Endothelial cell of umbilical vein (primary cell): ENCODE data around the gene EP400. TPM values are rescaled to one million over a fixed set of nuclear protein-coding genes. Genes with fewer than 3 reads are reported as not detected.

Experiments used
- BruUV-seq: library from RNA; stranded (reverse); fragments of 400-500 nt; replicated peaks from 2 replicates; lab custom pipeline; 2021; lab: Mats Ljungman, UMichigan
- CTCF ChIA-PET: fragments of 300-600, 350-600 bp; sonication (Branson Sonifier 250); formaldehyde crosslinking; loops from one replicate; lab custom pipeline; 2021; ENCODE audit warnings: antibody characterized with exemption, inconsistent platforms; lab: Charles Lee
- POLR2A ChIA-PET: fragments of 300-600, 350-600 bp; sonication (Branson Sonifier 250); formaldehyde crosslinking; loops from one replicate; lab custom pipeline; 2021; ENCODE audit warnings: antibody characterized with exemption, inconsistent platforms; lab: Charles Lee
- DNase-seq: peaks from one replicate; pipeline ENCODE4 v3.0.0-alpha.2; 2011; ENCODE audit warnings: low read depth, low spot score
- FAIRE-seq: peaks from 2 replicates; lab custom pipeline; 2011; peaks lifted over from hg19 to GRCh38; lab: Jason Lieb, UNC
- H2AFZ ChIP-seq: 2 replicates; pipeline ENCODE4 v1.6.0; 2012; ENCODE audit warnings: low read depth, low read length, control low read depth, inconsistent platforms
- H3K27ac ChIP-seq: 2 replicates; pipeline ENCODE4 v1.5.1; 2011; ENCODE audit warnings: low read depth, mild to moderate bottlenecking, control low read depth, low read length, moderate library complexity; ENCODE audit not compliant: insufficient read depth
- H3K27me3 ChIP-seq, 2 experiments: 2 replicates each; pipeline versions ENCODE4 v1.6.0 to v1.6.1; 2011; ENCODE audit warnings: low read length in 2 of 2, mixed read lengths in 1 of 2; ENCODE audit not compliant: control insufficient read depth in 2 of 2, insufficient read depth in 2 of 2
- H3K36me3 ChIP-seq, 2 experiments: 2 replicates in 1 of 2; 3 replicates in 1 of 2; pipeline ENCODE4 v1.5.1; 2011; ENCODE audit warnings: low read length in 2 of 2, mild to moderate bottlenecking in 1 of 2, moderate library complexity in 1 of 2; ENCODE audit not compliant: control insufficient read depth in 2 of 2, insufficient read depth in 2 of 2; ENCODE audit errors: extremely low read depth in 1 of 2
- H3K4me1 ChIP-seq: 3 replicates; pipeline ENCODE4 v1.5.1; 2011; ENCODE audit warnings: mild to moderate bottlenecking, low read length; ENCODE audit not compliant: control insufficient read depth, insufficient read depth; ENCODE audit errors: extremely low read depth
- H3K4me2 ChIP-seq: 2 replicates; pipeline ENCODE4 v1.6.1; 2011; ENCODE audit warnings: low read length, control low read depth, mixed read lengths; ENCODE audit not compliant: insufficient read depth
- H3K4me3 ChIP-seq, 3 experiments: fragments of 200-600 bp in 1 of 3; sonication (generic), shearing (Covaris generic) in 1 of 3; replicated peaks in 1 of 3; 2 replicates each; pipeline ENCODE4 v1.5.1; 2011 to 2016; ENCODE audit warnings: control low read depth in 3 of 3, low read length in 3 of 3, mild to moderate bottlenecking in 2 of 3, inconsistent platforms in 1 of 3, low read depth in 1 of 3, moderate library complexity in 1 of 3; ENCODE audit not compliant: insufficient read depth in 1 of 3
- H3K79me2 ChIP-seq: 2 replicates; pipeline ENCODE4 v1.6.0; 2012; ENCODE audit warnings: low read length, inconsistent platforms; ENCODE audit not compliant: control insufficient read depth, insufficient read depth
- H3K9ac ChIP-seq: replicated peaks from 2 replicates; pipeline ENCODE3; 2011; ENCODE audit warnings: low read length, control low read depth; ENCODE audit not compliant: insufficient read depth; ENCODE audit errors: extremely low read depth
- H3K9me1 ChIP-seq: replicated peaks from 3 replicates; pipeline ENCODE4 v1.6.0; 2011; ENCODE audit warnings: mild to moderate bottlenecking, low read length; ENCODE audit not compliant: control insufficient read depth, insufficient read depth; ENCODE audit errors: extremely low read depth
- H3K9me3 ChIP-seq: replicated peaks from 2 replicates; pipeline ENCODE4 v1.5.1; 2012; ENCODE audit warnings: low read length, inconsistent platforms; ENCODE audit not compliant: control insufficient read depth, insufficient read depth
- H4K20me1 ChIP-seq: replicated peaks from 2 replicates; pipeline ENCODE3; 2011; ENCODE audit warnings: mild to moderate bottlenecking, low read length; ENCODE audit not compliant: control insufficient read depth, insufficient read depth; ENCODE audit errors: extremely low read depth
- CTCF ChIP-seq, 2 donors: IDR thresholded peaks; 1 replicate in 1 of 2; 2 replicates in 1 of 2; pipeline ENCODE4 v1.5.1; 2011; ENCODE audit warnings: low read length in 2 of 2, mild to moderate bottlenecking in 2 of 2, moderate library complexity in 2 of 2, control low read depth in 1 of 2, inconsistent platforms in 1 of 2, low read depth in 1 of 2; ENCODE audit not compliant: insufficient read depth in 1 of 2; ENCODE audit errors: extremely low read depth in 1 of 2
- EZH2 ChIP-seq: IDR thresholded peaks from 2 replicates; pipeline ENCODE4 v1.6.1; 2012; ENCODE audit warnings: borderline replicate concordance, low read depth, mild to moderate bottlenecking, moderate library complexity, low read length, inconsistent platforms; ENCODE audit not compliant: severe bottlenecking
- FOS ChIP-seq: IDR thresholded peaks from 2 replicates; pipeline ENCODE4 v1.6.1; 2011; ENCODE audit warnings: mild to moderate bottlenecking, low read length, moderate library complexity, borderline replicate concordance; ENCODE audit not compliant: insufficient read depth
- GATA2 ChIP-seq: IDR thresholded peaks from 2 replicates; pipeline ENCODE4 v1.7.0; 2011; ENCODE audit warnings: low read depth, mild to moderate bottlenecking, moderate library complexity, mixed read lengths, low read length; ENCODE audit not compliant: insufficient read length, insufficient read depth
- JUN ChIP-seq: IDR thresholded peaks from 2 replicates; pipeline ENCODE4 v1.6.1; 2011; ENCODE audit warnings: borderline replicate concordance, low read depth; ENCODE audit not compliant: insufficient read length, insufficient read depth
- MAX ChIP-seq: IDR thresholded peaks from 2 replicates; pipeline ENCODE4 v1.6.1; 2011; ENCODE audit not compliant: insufficient read depth, insufficient read length
- MYC ChIP-seq: IDR thresholded peaks from one replicate; pipeline ENCODE4 v1.6.1; 2011; ENCODE audit warnings: mild to moderate bottlenecking, low read depth, low read length
- POLR2A ChIP-seq: IDR thresholded peaks from 2 replicates; pipeline ENCODE4 v1.6.1; 2012; ENCODE audit warnings: low read depth, mild to moderate bottlenecking, control low read depth, low read length
- POLR2AphosphoS5 ChIP-seq: IDR thresholded peaks from 2 replicates; pipeline ENCODE4 v1.6.1; 2012; ENCODE audit warnings: low read depth, mild to moderate bottlenecking, control low read depth, low read length, moderate library complexity; ENCODE audit not compliant: insufficient read depth
- dilution Hi-C: fragments of 300-500 bp; cut with MboI; formaldehyde crosslinking; loops from one replicate; pipeline ENCODE4 v1.15.0; 2019; ENCODE audit warnings: low sequenced_read_pairs; ENCODE audit not compliant: extremely low pct_ligation_motif_present
- intact Hi-C: fragments of 100-400 bp; cut with micrococcal nuclease; formaldehyde crosslinking; loops from one replicate; pipeline ENCODE4 v1.10.0; 2022
- polyA plus RNA-seq, 4 experiments: library from polyadenylated mRNA; depleted of rRNA in 3 of 4; stranded (reverse) in 3 of 4; unstranded in 1 of 4; fragments of >200 nt; gene quantifications; 2 replicates each; pipeline versions ENCODE4 v1.2.1 to v1.2.3, GENCODE V29; 2011 to 2012; ENCODE audit warnings: missing spikeins in 1 of 4
- total RNA-seq: library from RNA; stranded (reverse); gene quantifications from 2 replicates; pipeline ENCODE4 v1.2.3, GENCODE V29; 2021

EP400 gene
- total and polyA plus RNA-seq, 2 donors (not counting 3 experiments of a cell fraction or from before 2014, with no cell fraction given), result 9.0 to 57.7 TPM

GRCh38 chr12:131989021-131989420 lies 39.3 kb downstream of the EP400 start:
- DNase-seq (no peak), FAIRE-seq (no peak)
- Histone ChIP-seq H3K27ac (no peak overlapping the region), H3K4me2 (no peak overlapping the region), H2AFZ (no peak overlapping the region), H3K4me3 (no peak overlapping the region), H4K20me1 (no peaks in the 10 kb centered on the region), H3K79me2 (no peaks in the 10 kb centered on the region), H3K27me3 (no peaks in the 10 kb centered on the region), H3K9ac (no peak overlapping the region), H3K4me1 (no peaks in the 10 kb centered on the region), H3K9me1 (no peaks in the 10 kb centered on the region), H3K9me3 (no peaks in the 10 kb centered on the region), H3K36me3 (peaks cover 20 to 44% of the 10 kb centered on the region in 2 experiments)
- no TSS peak for BruUV-seq
- ChIA-PET CTCF (interaction anchor here (0.8 to 2.0 kb wide), 4 partner anchors 9 to 138 kb away, joined by 3 to 6 read pairs (median 3); no protein-coding TSS in a partner anchor), POLR2A (no interaction called here)
- dilution Hi-C loops, result no loop called here
- intact Hi-C loops, result no loop called here
- TF ChIP-seq FOS, result no peak
- no peak for TF ChIP-seq CTCF (IDR thresholded peaks at IDR 0.05; ENCODE audit: extremely low read depth in 1 of 2, insufficient read depth in 1 of 2, low read depth in 1 of 2, low read length in 2 of 2)
- TF ChIP-seq MYC, result no peak
- no peak for TF ChIP-seq GATA2
- no peak for TF ChIP-seq MAX
- TF ChIP-seq EZH2, result no peak
- no peak for TF ChIP-seq POLR2A
- TF ChIP-seq POLR2AphosphoS5, result no peak
- no peak for TF ChIP-seq JUN
